ENCODE data around the gene IL22RA2. TPM values are rescaled to one million over a fixed set of nuclear protein-coding genes. Genes with fewer than 3 reads are reported as not detected.
A peak's percentile ranks its signal among the peaks of the same experiment; 100 is the strongest.
"Not testable (repeated sequence)": the region's sequence is repeated elsewhere in the genome, so short reads cannot be mapped to it uniquely, and the experiment has no call there.

The IL22RA2 gene
- total RNA-seq, 1 donor from 2014 or later, result not detected

DNA sequence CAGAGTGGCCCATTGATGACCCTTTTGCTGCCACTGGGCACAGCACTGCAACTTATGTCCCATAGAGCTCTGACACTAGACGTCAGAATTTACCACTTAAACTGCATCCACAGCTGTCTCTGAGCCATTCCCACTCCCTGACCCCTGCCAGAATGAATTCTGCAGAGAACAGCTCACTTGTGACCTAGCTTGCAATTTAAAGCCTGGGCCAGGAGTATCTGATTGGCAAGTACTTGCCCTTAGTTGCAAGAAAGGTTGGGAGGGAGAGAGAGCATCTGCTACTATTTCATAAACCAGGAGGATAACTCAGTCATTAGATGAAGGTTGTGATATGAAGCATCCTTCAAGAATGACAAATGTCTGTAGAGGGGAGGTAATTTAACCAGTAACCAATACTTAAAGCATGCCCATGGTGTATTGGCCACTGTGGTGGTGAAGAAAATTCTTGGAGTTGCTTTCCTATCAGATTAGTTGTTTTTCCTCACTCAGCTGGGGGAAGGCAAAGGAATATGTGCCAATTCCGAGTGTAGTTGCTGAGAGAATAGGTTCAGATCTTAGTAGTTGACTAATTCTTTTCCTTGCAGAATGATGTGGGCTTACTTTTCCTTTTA lies 46.5 kb downstream of the IL22RA2 start:
- DNase-seq (ENCODE audit: low spot score) (no peak), ATAC-seq (no peak)

GRCh38 chr6:137123078-137123477 lies 50.4 kb downstream of the IL22RA2 start:
- no peak for ATAC-seq
- DNase-seq (ENCODE audit: low spot score), result no peak

DNA sequence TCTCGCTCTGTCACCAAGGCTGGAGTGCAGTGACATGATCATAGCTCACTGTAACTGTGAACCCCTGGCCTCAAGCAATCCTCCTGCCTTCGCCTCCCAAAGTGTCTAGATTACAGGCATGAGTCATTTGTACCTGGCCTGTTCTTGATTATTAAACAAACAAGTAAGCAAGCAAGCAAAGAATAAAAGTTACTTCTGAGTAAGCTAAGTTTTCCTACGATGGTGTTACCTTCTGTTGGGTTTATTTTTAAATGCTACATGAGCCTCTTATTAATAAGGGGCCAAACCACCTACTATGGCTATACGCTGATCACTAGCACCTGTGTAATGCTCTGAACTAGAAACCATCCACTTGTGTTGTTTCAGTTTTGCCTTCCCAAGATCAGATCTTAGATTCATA lies 50.8 kb downstream of the IL22RA2 start:
- ATAC-seq (no peak), DNase-seq (ENCODE audit: low spot score) (no peak)

DNA sequence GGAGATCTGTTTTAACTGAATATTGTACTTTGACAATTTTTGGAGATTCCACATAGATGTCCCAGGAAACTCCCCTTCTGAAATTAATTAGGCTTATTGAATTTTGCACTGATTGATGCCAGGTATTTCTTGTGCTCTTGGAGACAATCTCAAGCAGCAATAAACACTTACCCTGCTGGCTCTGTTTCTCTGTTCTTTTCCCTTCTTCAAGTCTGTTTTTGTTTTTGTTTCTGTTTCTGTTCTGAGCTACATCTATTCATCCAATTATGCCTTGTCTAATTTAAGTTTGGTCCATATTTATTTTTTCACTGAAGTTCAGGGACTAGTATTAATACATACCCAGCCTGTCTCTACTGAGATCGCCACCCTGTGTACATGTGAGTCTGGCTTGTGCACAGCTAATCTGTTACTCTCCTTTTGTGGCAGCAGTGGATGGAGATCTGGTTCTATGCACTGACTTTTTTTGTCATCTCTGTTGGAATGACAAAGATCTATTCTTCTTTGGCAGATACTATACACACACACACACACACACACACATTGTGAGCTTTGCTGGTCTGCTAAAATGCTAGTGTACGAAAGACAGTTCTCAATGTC lies 51.9 kb downstream of the IL22RA2 start:
- ATAC-seq (peak; percentile 18), DNase-seq (ENCODE audit: low spot score) (no peak)

DNA sequence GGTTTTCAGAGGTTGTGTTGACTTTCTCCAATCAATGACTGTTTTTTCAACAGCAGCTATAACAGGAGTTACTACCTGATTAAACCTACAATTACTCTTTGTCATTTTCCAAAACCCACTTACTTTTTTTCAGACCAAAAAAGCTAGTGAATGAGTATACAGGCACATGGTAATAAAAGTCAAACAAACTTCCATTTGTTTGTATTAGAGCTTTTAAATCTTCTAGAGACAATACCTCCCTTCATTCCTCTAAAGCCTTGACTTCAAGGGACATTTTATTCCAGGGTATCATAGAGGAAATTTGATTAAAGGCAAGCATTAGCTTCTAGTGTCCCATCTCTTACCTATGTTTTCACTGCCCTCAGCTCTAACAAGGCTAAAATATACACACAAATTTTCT lies 52.7 kb downstream of the IL22RA2 start:
- no peak for ATAC-seq
- no peak for DNase-seq (ENCODE audit: low spot score)

DNA sequence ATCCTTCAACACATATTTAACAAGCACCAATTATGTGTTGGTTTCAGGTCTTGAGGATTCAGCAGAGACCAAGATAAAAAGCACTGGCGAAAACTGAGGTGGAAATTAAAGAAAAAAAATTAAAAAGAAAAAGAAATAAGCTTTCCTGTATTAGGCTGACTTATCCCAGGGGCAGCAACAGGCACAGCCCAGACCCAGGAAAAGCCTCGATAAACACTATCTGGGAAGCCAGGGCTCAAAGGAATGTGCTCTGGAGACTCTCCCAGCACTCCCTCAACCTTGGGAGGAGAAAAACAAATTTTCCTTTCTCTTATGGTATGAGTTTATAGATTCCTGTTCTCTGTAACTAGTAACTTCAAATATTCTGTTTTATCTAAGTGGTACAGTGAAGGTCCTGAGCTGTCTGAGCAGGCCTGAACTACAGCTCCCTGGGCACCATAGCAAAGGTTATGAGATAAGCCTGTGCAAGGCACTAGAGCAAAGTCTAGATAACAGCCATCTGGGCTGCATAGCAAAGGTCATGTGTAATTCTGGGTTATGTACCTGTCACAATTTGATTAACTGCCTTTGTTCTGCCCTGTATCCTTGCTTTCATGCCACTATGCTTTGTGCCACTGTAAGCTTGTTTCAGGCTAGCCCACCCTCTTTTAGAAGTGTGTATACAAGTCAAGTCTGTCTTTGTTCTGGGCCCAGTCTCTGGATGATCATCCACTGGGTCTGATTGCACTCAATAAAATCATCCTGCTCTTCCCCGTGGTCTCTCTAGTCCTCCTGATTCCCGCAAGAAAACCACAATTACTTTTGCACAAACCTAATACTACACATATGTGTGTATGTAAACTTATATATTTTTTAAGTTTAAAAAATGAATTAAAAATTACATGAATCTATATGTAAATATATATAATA lies 54.0 kb downstream of the IL22RA2 start:
- peak; percentile 73 for DNase-seq (ENCODE audit: low spot score)
- ATAC-seq, result peak; percentile 92

DNA sequence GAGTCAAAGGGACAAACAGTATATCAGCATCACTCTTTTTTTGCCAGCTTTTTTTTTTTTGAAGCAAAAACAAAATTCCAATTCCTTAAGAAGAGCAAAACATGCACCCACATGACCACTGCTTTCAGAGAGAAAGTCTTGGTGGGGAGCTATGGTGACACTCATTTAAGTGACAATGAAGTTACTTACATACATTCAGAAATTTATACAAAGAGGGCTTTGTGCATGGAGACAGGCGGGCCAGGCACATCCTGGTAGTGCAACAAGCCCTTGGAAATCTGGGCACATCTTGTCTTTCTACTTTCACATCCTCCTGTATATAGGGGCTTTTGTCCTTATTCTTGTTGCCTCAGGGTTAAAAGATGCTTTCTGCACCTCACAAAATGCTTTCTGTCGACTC lies 55.9 kb downstream of the IL22RA2 start:
- DNase-seq (ENCODE audit: low spot score) (no peak), ATAC-seq (no peak)

- peak; percentile 56 for DNase-seq (ENCODE audit: low spot score)
- peak; percentile 73 for ATAC-seq
Measured at GRCh38 chr6:137116807-137117206, 56.6 kb downstream of the IL22RA2 start.

GRCh38 chr6:137115658-137116057 lies 57.8 kb downstream of the IL22RA2 start:
- ATAC-seq (peak; percentile 18), DNase-seq (ENCODE audit: low spot score) (no peak)

DNA sequence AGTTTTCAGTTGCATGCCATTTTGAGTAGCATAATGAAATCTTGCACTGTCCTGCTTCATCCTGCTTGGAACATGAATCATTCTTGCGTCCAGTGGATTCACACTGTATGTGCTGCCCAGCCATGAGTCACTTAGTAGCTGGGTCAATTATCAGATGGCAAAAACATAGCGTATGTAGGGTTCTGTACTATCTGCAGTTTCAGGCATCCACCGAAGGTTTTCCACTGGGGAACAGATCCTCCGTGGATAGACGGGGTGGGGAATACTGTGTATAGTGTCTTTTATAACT lies 61.4 kb downstream of the IL22RA2 start:
- no peak for ATAC-seq

GRCh38 chr6:137111296-137112066 lies 62.0 kb downstream of the IL22RA2 start:
- ATAC-seq (no peak), DNase-seq (ENCODE audit: low spot score) (no peak)

More for the DNA sequence above, 61.4 kb downstream of the IL22RA2 start:
- no peak for DNase-seq (ENCODE audit: low spot score)

- no peak for DNase-seq (ENCODE audit: low spot score)
- ATAC-seq, result no peak
Measured at GRCh38 chr6:137107767-137108105, 65.7 kb downstream of the IL22RA2 start.

DNA sequence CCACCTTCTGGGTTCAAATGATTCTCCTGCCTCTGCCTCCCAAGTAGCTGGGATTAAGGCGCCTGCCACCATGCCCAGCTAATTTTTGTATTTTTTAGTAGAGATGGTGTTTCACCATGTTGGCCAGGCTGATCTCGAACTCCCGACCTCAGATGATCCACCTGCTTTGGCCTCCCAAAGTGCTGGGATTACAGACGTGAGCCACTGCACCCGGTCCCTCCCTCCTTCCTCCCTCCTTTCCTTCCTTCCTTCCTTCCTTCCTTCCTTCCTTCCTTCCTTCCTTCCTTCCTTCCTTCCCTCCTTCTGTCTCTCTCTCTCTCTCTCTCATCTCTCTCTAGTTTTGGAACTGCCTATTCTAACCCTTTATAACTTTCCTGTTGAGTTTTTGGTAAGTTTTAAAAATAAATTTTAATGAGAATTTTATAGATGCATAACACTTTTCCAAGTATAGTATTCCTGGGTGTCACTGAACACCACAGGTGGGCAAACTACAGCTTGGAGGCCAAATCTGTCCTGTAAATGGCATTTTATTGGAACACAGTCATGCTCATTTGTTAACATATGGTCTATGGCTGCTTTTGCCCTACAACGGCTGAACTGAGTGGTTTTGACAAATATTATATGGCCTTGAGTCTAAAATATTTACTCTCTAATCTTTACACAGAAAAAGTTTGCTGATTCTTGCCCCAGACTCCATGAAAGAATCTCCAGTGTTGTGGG lies 66.2 kb downstream of the IL22RA2 start:
- not testable (repeated sequence) for DNase-seq (ENCODE audit: low spot score); ATAC-seq

DNA sequence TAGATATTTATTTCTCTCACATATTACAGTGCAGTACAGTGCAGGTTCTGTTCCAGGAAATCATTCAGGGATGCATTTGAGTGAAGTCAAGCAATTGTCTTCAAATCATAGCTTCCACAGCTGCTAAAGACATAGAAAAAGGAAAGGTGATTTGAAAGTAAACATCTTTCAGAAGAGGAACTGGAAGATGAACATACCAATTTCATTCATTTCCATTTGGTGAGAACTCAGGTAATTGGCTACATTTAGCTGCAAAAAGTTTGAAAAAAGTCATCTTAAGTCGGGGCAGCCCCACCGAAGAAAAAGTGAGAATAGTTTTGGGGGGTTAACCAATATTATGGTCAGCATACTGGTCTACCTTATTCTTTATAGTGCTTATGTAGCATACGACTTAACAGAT lies 67.3 kb downstream of the IL22RA2 start:
- DNase-seq (ENCODE audit: low spot score) (no peak), ATAC-seq (no peak)

- DNase-seq (ENCODE audit: low spot score), result no peak
- ATAC-seq, result no peak
Measured at GRCh38 chr6:137105375-137105774, 68.1 kb downstream of the IL22RA2 start.

DNA sequence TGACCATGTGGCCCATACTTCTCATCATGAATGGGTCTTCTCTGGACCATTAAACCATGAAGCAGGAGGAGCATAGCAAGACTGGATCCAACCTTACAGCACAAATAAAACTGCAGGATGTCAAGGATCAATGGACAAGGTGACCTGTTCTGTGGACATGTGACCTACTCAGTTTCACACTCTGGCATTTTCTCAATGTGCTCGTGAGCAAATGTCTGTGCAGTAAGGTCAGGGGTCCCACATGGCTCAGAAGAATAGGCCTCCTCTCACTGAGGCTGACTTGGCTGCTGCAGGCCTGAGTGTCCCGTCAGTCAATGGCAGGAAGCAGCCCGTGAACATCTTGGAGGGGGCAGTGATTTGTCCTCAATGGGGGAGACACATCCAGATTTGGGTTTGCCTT lies 68.5 kb downstream of the IL22RA2 start:
- ATAC-seq (no peak), DNase-seq (ENCODE audit: low spot score) (no peak)

DNA sequence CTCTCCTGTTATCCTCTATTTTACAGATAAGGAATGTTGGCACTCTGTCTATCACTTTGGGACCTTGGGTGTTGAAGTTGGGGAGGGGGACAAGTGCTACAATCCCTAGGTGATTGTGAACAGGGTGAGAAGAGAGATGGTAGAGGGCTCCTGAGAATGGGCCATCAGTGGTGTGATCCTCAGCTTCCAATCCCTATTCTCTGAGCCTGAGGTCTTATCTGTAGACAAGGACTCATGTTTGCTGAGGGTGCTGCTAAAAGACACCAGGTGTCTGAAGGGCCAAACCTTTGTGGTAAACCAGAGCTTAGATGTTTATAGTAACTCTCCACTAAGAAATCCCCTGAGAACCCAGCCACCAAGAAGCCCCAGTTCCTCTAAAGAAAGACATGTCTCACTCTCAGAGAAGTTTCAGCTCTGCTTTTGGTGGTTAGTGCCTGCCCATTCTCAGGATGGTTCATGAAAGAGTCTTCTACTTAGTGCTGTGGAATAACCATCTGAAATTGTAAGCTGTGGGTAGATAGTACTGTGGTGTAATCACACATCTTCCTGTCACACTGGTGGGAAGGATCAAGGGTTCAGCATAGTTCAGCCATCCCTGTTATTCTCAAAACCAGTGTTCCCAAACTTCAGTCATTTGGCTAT lies 70.5 kb downstream of the IL22RA2 start:
- ATAC-seq, result no peak
- DNase-seq (ENCODE audit: low spot score), result no peak

DNA sequence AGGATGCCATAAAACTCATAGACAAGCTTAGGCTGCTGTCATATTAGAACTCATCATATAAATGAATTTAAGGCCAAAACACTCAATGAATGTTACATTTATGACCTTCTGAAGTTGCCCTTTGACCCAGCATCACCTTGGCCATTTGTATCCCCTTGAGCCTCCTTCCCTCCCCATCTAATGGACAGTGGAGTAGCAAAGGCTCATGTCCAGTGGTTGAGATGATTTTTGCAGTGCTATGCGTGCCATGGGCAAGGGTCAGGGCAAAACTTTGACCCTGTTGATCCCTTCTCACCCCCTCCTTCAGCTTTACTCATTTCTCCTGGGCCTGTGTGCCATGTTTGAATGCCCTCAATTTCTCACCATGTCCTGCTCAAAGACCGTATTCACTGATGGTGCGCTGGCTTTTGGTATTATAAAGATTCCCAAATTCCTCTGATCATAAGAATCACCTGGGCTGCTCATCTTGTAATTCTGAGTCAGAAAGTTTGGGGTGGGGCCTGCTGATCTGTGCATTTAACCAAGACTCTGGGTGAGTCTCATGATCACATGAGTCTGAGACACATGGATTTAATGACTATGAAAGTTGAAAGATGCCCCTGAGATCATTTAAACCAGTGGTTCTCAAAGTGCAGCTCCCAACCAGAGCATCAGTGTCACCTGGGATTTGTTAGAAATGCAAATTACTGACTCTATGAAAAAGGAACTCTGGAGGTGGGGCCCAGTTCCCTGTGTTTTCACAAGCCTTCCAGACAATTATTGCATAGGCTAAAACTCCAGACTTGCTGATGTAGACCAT lies 71.2 kb downstream of the IL22RA2 start:
- DNase-seq (ENCODE audit: low spot score) (no peak), ATAC-seq (no peak)

- ATAC-seq (no peak), DNase-seq (ENCODE audit: low spot score) (no peak)
Measured at GRCh38 chr6:137099689-137100403, 73.6 kb downstream of the IL22RA2 start.

Data from left lobe of liver (tissue), 2 donors.